ENCODE measurements around the gene EMILIN3.

The EMILIN3 gene

GRCh38 chr20:41391587-41392001 is 25.0 kb upstream of the EMILIN3 start:
- DNase-seq (ENCODE audit: low spot score) (no peak), FAIRE-seq (no peak)

- FAIRE-seq: no peak
- no peak for DNase-seq (ENCODE audit: low spot score)
Measured at GRCh38 chr20:41390889-41391288, 24.3 kb upstream of the EMILIN3 start.

GRCh38 chr20:41387444-41387851 is 20.8 kb upstream of the EMILIN3 start:
- FAIRE-seq: no peak
- DNase-seq (ENCODE audit: low spot score): no peak

GRCh38 chr20:41386502-41387427 is 20.1 kb upstream of the EMILIN3 start:
- DNase-seq (ENCODE audit: low spot score): no peak
- FAIRE-seq: no peak

GRCh38 chr20:41382791-41383305 is 16.2 kb upstream of the EMILIN3 start:
- DNase-seq (ENCODE audit: low spot score) (no peak), FAIRE-seq (no peak)

GRCh38 chr20:41380551-41381193 is 14.1 kb upstream of the EMILIN3 start:
- DNase-seq (ENCODE audit: low spot score) (no peak), FAIRE-seq (no peak)

GRCh38 chr20:41379551-41379950 is 12.9 kb upstream of the EMILIN3 start:
- FAIRE-seq: no peak
- no peak for DNase-seq (ENCODE audit: low spot score)

GRCh38 chr20:41377275-41377674 is 10.7 kb upstream of the EMILIN3 start:
- no peak for DNase-seq (ENCODE audit: low spot score)
- FAIRE-seq: no peak

GRCh38 chr20:41376349-41376748 is 9.7 kb upstream of the EMILIN3 start:
- FAIRE-seq (no peak), DNase-seq (ENCODE audit: low spot score) (no peak)

GRCh38 chr20:41375846-41376245 is 9.2 kb upstream of the EMILIN3 start:
- no peak for FAIRE-seq
- no peak for DNase-seq (ENCODE audit: low spot score)

GRCh38 chr20:41373931-41374920 is 7.6 kb upstream of the EMILIN3 start:
- DNase-seq (ENCODE audit: low spot score) (no peak), FAIRE-seq (no peak)

GRCh38 chr20:41373251-41373783 is 6.7 kb upstream of the EMILIN3 start:
- FAIRE-seq (no peak), DNase-seq (ENCODE audit: low spot score) (no peak)

- DNase-seq (ENCODE audit: low spot score): no peak
- no peak for FAIRE-seq
Measured at GRCh38 chr20:41371371-41371770, 4.8 kb upstream of the EMILIN3 start.

GRCh38 chr20:41370176-41370575 is 3.6 kb upstream of the EMILIN3 start:
- DNase-seq (ENCODE audit: low spot score) (no peak), FAIRE-seq (no peak)

GRCh38 chr20:41369673-41370072 is 3.1 kb upstream of the EMILIN3 start:
- DNase-seq (ENCODE audit: low spot score) (no peak), FAIRE-seq (no peak)

- no peak for FAIRE-seq
- DNase-seq (ENCODE audit: low spot score): no peak
Measured at GRCh38 chr20:41367956-41368355, 1.3 kb upstream of the EMILIN3 start.

- DNase-seq (ENCODE audit: low spot score) (no peak), FAIRE-seq (no peak)
Measured at GRCh38 chr20:41367393-41367695, 726 bp upstream of the EMILIN3 start.

- FAIRE-seq: no peak
- DNase-seq (ENCODE audit: low spot score): no peak
Measured at GRCh38 chr20:41365777-41366545, 657 bp downstream of the EMILIN3 start.

GRCh38 chr20:41364967-41365765 is 1.5 kb downstream of the EMILIN3 start:
- no peak for DNase-seq (ENCODE audit: low spot score)
- FAIRE-seq: no peak

Data from RCC 7860 (cell line).